Stimulated activated CD8-positive, alpha-beta memory T cell treated with anti-CD3 and anti-CD28 coated beads, Interleukin-15, amount 100 ng/mL, for 48 hours (primary cell): ENCODE data around the gene SH2D7.
A peak's percentile ranks its signal among the peaks of the same experiment; 100 is the strongest.

Experiments
- DNase-seq, 2 donors: peaks; one replicate each; pipeline ENCODE4 v3.0.0-alpha.2; 2020; ENCODE audit warnings: low read depth in 2 of 2

SH2D7 gene

DNA sequence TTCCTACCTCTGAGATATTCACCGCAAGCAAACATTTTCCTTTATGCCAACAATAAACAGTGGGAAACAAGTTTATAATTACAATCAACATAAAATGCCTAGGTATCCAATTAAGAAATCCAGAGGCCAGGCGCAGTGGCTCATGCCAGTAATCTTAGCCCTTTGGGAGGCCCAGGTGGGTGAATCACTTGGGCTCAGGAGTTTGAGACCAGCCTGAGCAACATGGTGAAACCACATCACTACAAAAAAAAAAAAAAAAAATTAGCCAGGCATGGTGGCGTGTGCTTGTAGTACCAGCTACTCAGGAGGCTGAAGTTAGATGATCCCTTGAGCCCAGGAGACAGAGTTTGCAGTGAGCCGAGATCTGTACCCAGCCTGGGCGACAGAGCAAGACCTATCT is 32.1 kb upstream of the SH2D7 start:
- no peak for DNase-seq

DNA sequence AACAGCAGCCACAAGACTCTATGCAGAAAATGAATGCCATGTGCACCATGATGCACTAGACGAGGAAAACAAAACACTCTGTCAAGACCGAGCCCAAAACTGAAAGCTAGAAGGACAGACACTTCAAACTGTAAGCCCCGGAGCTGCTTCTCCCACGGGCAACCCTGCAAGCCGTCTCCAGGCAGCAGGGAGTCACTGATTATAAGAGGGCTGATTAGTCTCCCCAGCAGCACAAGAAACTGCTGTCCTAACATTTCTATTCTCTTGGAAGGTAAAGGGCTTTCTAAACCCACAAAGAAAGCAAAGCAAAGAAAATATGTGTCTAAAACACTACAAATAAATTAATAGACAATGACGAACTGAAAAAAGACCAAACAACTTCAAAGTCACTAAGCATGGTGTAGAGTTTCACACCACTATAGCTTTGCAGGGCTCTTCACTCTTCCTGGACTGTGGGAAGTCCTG is 30.4 kb upstream of the SH2D7 start:
- DNase-seq = no peak

- no peak for DNase-seq
Measured at GRCh38 chr15:78063217-78063616, 29.1 kb upstream of the SH2D7 start.

DNA sequence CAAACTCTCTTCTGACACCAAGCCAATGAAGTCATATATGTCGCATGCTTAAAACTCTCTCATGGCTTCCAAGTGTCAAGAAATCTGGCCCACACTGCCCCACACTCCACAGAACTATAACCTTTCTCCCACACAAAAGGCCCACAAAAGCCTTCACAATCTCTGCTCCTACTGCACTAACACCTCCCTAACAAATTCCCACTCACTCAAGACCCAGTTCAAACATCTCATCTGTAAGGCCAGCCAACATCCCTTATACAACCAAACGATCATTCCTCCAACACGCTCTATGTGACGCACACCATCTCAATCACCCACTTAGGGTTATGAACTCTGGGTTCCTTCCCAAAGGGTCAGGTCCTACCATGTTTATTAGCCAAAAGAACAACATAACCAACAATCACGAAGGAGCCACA is 28.4 kb upstream of the SH2D7 start:
- no peak for DNase-seq

- no peak for DNase-seq
Measured at GRCh38 chr15:78064544-78064943, 27.8 kb upstream of the SH2D7 start.

DNA sequence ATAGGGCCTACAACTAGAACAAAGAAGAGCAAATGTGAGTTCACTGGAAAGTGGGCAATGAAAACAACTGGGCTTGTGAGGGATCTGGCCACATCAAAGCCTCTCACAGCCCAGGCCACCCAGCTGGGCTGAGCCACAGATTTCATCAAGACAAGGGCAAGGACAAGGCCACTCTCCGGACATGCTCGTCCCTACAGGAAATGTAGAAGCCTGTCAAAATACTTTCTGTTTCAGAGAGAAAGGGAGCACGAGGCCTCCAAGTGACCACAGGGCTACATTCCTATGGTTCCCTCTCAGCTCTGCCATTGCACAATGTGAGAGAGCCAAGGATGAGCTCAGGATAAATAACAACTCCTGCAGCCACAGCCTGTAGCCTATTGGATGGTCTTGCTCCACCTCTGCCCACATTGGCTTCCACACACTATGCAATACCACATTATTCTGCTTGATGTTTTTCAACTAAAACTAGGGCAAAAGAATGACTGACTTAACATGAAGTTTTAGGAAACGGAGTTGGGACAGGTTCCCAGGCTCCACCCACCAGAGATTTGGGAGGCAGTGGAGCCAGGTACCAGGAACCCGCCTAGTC is 27.0 kb upstream of the SH2D7 start:
- no peak for DNase-seq

GRCh38 chr15:78065973-78066946 is 26.1 kb upstream of the SH2D7 start:
- no peak for DNase-seq

GRCh38 chr15:78067328-78068228 is 24.8 kb upstream of the SH2D7 start:
- DNase-seq = no peak

- no peak for DNase-seq
Measured at GRCh38 chr15:78069052-78069414, 23.3 kb upstream of the SH2D7 start.

DNA sequence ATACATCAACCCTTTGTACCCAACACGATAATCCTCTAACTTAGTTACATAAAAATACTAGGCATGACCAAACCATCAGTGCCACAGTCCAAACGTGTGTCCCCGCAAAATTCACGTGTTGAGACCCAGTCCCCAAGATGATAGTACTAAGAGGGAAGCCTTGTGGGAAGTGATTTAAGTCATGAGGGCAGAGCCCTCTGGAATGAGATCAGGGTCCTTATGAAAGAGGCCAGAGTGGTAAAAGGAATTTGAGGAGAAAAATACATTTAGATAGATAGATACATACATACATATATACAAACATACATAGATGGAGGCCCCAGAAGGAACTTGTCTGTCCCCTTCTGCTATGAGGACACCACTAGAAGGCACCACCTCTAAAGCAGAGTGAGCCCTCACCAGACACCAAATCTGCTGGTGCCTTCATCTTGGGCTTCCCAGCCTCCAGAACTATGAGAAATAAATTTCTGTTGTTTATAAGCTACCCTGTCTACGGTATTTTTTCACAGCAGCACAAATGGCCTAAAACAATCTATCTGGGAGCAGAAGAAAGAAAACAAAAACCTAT is 22.8 kb upstream of the SH2D7 start:
- no peak for DNase-seq

- no peak for DNase-seq
Measured at GRCh38 chr15:78070049-78070700, 22.2 kb upstream of the SH2D7 start.

GRCh38 chr15:78071383-78071782 is 21.0 kb upstream of the SH2D7 start:
- no peak for DNase-seq

DNA sequence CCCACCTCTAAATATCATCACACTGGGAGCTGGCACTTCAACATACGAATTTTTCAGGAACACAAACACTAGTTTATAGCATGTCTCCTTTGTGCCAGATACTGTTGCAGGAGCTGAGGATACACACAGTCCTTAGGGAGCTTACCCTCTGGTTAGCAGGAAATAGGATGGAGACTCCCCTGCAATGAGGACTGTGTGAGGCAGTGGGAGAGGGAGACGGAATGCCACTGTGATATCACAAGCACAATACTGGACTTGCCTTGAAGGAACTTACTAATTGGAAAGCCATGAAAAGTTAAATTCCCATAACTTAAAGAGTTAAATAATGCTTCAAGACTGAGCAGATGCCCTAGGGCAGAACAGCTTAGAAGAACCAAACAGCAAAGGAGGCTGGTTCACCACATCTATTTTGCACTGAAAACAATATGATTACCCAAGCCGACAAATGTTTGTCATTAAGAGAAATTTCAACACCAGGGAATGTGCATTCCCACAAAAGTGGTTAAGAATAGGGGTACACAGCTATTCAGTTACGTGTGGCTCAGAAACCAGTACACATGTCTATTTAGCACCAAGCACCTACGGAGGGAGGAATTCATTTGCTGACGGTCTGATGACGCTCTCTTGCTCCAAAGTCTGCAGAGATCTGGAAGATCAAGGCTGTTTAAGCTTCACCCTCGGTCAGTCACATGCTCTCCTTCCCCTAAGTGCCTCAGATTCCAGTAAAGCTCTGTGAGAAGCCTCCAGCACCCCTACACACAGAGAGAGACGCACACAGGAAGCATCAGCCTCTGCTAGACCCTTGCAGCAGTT is 20.1 kb upstream of the SH2D7 start:
- DNase-seq = no peak

GRCh38 chr15:78073046-78073787 is 19.1 kb upstream of the SH2D7 start:
- no peak for DNase-seq

DNA sequence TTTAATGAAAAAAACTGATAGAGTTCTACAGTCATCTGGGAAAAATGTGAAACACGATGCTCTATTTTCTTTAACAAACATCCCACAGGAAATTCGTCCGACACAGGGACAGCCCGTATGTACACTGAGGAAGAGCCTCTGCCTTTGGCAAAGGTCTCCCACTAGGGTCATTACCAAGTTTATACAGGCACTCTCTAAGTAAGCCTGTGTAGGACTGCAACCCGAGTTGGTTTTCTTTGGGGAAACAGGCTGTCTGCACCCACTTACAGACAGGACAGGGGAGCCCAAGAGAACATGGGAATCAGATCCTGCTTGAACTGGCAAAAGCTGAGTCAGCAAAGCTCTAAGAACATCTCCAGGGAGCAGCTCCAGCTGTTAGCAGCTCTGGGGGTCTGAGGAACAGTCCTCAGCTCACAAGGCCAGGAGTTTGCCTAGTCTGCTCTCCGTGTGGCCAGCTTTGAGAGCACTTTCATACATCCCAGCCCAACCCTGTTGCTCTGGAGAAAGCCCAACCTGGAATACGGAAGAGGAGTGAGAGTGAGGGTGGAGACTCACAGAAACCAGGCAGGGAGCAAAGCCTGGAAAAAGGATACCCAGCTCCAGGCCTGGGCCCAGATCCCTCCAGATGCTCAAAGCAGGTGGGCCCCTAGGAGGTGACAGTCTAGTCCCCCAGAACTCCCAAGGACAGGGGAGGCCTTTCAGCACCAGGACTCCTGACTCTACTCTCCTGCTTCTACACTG is 16.7 kb upstream of the SH2D7 start:
- no peak for DNase-seq

DNA sequence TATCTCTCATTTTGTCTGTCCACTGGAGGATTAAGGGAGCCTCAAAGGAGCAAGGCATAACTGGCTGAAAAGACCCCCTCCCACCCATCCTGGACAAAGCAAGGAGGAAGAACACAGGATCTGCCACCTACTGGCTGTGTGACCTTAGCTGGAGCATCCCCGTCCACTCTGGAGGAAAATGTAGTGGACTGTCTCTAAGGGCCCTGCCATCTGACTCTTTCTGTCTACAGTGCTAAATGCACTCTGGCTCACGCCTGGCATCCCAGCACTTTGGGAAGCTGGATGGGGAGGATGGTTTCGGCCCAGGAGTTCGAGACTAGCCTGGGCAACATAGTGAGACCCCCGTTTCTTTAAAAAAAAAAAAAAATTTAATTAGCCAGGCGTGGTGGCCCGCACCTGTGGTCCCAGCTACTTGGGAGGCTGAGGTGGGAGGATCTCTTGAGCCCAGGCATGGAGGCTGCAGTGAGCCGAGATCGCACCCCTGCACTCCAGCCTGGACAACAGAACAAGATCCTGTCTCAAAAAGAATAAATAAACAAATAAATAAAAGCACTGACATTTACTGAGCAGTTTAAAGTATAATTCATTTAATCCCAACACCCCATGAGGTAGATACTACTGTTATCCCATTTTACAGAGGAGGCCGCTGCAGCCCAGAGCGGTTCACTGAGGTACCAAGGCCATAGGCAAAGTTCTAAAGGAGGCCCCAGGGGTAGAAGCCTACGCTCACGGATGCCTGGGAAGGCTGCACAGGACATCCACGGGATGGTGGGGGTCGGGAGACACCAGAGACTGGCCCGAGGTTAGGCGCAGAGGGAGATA is 15.9 kb upstream of the SH2D7 start:
- DNase-seq = no peak

- DNase-seq = peak; percentile 55 to 59
Measured at GRCh38 chr15:78077053-78077870, 15.1 kb upstream of the SH2D7 start, which contains the start of gene TBC1D2B. TBC1D2B (minus strand) TSS chr15:78077711; CDS start chr15:78077652, 59 bp downstream.
